ENCODE results near the gene NPAS3.

- TF ChIP-seq CTCF (IDR thresholded peaks at IDR 0.05) (no peak), POLR2A (IDR thresholded peaks at IDR 0.05) (no peak)
Observed at GRCh38 chr14:33660248-33660647, 721.6 kb downstream of the NPAS3 start.
